ENCODE results near the gene PRB3.

PRB3 gene

DNA sequence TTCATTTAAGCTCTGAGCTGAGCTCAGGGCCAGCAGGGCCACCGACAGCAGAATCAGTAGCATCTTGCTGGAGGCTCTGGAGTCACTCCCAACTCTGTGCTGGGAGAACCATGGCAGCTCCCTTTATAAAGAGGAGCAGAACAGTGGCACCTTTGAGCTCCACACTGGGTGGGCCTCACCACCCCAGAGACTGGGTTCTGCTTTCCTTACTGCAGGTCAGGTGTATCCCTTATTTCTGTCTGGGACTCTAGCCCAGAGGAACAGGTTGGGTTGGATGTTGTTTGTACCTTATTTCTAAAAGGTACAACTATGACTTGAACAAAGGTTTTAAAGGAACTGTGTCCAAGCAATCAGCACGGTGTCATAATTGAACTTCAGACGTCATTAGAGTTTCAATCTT is at the start of gene PRB3:
PRB3 (minus strand) TSS at position 101 of the 400 bp plus-strand sequence; CDS start at position 63, 38 bp downstream.
- ATAC-seq (no peak), DNase-seq (no peak)
- H3K9me3 Mint-ChIP-seq = no peaks in the 10 kb centered on the region
- no peaks in the 10 kb centered on the region for H3K4me1 Mint-ChIP-seq
- no peak within 1 kb of the TSS for H3K27ac Mint-ChIP-seq
- H3K27me3 Mint-ChIP-seq = no peaks in the 10 kb centered on the region
- no peak within 1 kb of the TSS for H3K4me3 Mint-ChIP-seq

DNA sequence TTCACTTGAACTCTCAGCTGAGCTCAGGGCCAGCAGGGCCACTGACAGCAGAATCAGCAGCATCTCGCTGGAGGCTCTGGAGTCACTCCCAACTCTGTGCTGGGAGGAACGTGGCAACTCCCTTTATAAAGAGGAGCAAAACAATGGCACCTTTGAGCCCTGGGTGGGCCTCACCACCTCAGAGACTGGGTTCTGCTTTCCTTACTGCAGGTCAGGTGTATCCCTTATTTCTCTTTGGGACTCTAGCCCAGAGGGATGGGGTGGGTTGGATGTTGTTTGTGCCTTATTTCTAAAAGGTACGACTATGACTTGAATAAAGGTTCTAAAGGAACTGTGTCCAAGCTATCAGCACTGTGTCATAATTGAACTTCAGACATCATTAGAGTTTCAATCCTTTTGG is 40.8 kb upstream of the PRB3 start, which contains the start of gene PRB4:
PRB4 (minus strand) TSS at position 101 of the 400 bp plus-strand sequence; CDS start at position 63, 38 bp downstream.
- ATAC-seq = no peak
- DNase-seq = no peak
- Mint-ChIP-seq H3K9me3 (peaks cover 2 to 53% of the 10 kb centered on the region in 2 donors), H3K4me3 (no peak within 1 kb of the TSS), H3K27me3 (no peaks in the 10 kb centered on the region), H3K27ac (no peak within 1 kb of the TSS), H3K4me1 (no peaks in the 10 kb centered on the region)

DNA sequence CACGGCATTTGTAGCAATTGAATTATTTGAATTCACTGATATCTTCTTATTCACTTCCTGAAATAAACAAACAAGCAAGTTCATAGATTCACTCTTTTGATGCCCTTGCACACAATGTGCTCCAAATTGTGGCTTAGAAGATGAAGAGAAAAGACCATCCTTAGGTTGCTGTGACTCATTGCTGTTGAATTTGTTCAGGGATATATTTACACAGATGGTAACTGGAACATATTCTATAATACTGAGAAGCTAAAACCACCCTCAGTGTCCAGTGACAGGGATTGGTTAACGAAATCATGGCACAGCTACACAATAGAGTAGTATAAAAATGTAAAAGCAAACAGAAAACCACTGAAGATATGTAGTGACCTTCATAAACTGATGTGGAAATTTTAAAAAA is 37.6 kb upstream of the PRB3 start:
- DNase-seq = no peak
- peaks cover 0 to 42% of the 10 kb centered on the region in 2 donors for H3K9me3 Mint-ChIP-seq

GRCh38 chr12:11273449-11273848 is 3.9 kb upstream of the PRB3 start:
- ATAC-seq = no peak
- Mint-ChIP-seq H3K9me3 (no peaks in the 10 kb centered on the region), H3K27ac (no peak overlapping the region), H3K4me1 (no peaks in the 10 kb centered on the region), H3K4me3 (no peak overlapping the region), H3K27me3 (no peaks in the 10 kb centered on the region)
- no peak for DNase-seq

More for the DNA sequence above, 37.6 kb upstream of the PRB3 start:
- no peaks in the 10 kb centered on the region for H3K4me1 Mint-ChIP-seq
- no peak overlapping the region for H3K4me3 Mint-ChIP-seq
- ATAC-seq = no peak
- H3K27ac Mint-ChIP-seq = no peak overlapping the region
- H3K27me3 Mint-ChIP-seq = no peaks in the 10 kb centered on the region

DNA sequence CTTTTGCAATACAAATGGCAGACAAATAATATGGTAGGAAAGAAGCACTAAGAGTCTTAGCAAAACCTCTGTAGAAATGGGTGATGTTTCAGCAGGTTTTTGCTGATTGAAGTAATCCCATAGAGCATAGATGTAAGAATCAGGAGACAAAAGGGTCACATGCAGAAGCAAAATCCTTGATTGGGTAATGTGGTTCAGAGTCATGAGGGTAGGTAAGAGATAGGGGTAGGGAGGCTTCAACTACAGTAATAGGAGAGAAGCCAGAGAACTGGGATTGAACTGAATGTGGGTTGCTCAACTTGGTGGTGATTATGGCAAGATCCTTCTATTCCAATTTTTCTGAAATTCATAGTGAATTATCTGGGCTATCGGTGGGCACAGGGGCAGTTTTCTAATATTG is 5.0 kb downstream of the PRB3 start:
- Mint-ChIP-seq H3K9me3 (peaks cover 0 to 28% of the 10 kb centered on the region in 2 donors), H3K4me1 (no peaks in the 10 kb centered on the region), H3K27me3 (no peaks in the 10 kb centered on the region), H3K27ac (no peak overlapping the region), H3K4me3 (no peak overlapping the region)
- no peak for ATAC-seq
- DNase-seq = no peak

GRCh38 chr12:11246489-11246888 is 23.0 kb downstream of the PRB3 start:
- Mint-ChIP-seq H3K4me3 (no peak overlapping the region), H3K27me3 (no peaks in the 10 kb centered on the region), H3K9me3 (peaks cover 0 to 6% of the 10 kb centered on the region in 2 donors), H3K27ac (peak overlapping the region in 1 of 2 donors; percentile 8), H3K4me1 (no peaks in the 10 kb centered on the region)
- DNase-seq = no peak
- ATAC-seq = no peak

- Mint-ChIP-seq H3K9me3 (peaks cover 0 to 6% of the 10 kb centered on the region in 2 donors), H3K4me3 (no peak overlapping the region), H3K27me3 (no peaks in the 10 kb centered on the region), H3K4me1 (no peaks in the 10 kb centered on the region), H3K27ac (no peak overlapping the region)
- DNase-seq (no peak), ATAC-seq (no peak)
Observed at GRCh38 chr12:11242656-11243055, 26.9 kb downstream of the PRB3 start.

DNA sequence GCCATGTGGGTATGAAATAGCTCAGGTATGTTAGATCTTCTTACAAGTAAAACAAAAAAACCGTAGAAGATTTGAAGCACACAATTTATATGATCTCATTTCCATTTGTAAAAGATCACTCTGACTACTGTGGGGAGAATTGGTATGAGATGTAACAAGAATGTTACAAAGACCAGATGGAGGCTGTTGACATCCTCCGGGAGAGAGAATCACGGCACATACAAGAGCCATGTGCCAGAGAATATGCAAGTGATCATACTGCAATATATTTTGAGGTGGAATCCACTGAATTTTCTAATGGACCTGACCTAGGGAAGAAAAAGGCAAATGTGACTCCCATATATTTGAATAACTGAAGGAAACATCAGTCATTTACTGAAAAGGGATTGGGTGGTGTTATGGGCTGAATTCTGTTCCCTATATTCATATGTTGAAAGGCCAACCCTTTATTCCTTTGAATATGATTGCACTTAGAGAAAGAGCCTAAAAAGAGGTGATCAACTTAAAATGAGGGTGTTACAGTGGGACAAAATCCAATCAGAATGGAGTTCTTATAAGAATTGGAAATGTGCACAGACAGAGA is 29.1 kb downstream of the PRB3 start:
- no peaks in the 10 kb centered on the region for H3K27me3 Mint-ChIP-seq
- no peak overlapping the region for H3K4me3 Mint-ChIP-seq
- DNase-seq (no peak), ATAC-seq (no peak)
- no peak overlapping the region for H3K27ac Mint-ChIP-seq
- H3K4me1 Mint-ChIP-seq = no peaks in the 10 kb centered on the region
- peaks cover 0 to 16% of the 10 kb centered on the region in 2 donors for H3K9me3 Mint-ChIP-seq

DNA sequence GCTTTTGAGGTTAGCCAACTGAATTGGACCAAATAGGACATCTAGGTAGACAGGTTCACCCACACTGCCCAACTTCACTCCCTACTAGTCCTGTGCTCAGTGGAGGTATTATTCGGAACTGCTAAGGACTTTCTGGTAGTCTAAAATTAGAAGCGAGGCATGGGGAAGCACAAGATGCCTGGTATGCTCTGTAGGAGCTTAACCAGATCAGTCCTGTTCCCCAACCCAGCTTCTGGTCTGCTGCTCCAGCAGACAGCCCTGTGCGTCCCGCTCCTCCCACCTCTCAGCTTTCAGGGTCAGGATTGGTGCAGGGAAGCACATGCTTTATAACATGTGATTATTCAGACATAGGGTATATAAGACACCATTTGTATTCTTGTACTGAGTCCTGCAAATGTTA is 31.2 kb downstream of the PRB3 start:
- H3K4me1 Mint-ChIP-seq = no peaks in the 10 kb centered on the region
- H3K9me3 Mint-ChIP-seq = peaks cover 0 to 16% of the 10 kb centered on the region in 2 donors
- ATAC-seq (no peak), DNase-seq (no peak)
- no peak overlapping the region for H3K27ac Mint-ChIP-seq
- no peaks in the 10 kb centered on the region for H3K27me3 Mint-ChIP-seq
- no peak overlapping the region for H3K4me3 Mint-ChIP-seq

DNA sequence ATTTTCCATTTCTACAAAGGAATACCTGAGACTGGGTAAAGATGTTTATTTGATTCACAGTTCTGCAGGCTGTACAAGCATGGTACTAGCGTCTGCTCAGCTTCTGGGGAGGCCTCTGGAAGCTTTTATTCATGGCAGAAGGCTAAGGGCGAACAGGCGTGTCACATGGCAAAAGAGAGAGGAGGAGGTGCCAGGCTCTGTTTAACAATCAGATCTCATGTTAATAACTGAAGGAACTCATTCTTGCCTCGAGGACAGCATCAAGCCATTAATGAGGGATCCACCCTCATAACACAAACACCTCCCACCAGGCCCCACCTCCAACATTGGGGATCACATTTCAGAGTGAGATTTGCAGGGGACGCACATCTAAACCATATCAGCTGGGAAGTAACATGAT is 36.0 kb downstream of the PRB3 start:
- ATAC-seq (no peak), DNase-seq (no peak)
- H3K9me3 Mint-ChIP-seq = peaks cover 0 to 10% of the 10 kb centered on the region in 2 donors
- no peaks in the 10 kb centered on the region for H3K4me1 Mint-ChIP-seq
- no peaks in the 10 kb centered on the region for H3K27me3 Mint-ChIP-seq
- H3K4me3 Mint-ChIP-seq = no peak overlapping the region
- H3K27ac Mint-ChIP-seq = no peak overlapping the region

DNA sequence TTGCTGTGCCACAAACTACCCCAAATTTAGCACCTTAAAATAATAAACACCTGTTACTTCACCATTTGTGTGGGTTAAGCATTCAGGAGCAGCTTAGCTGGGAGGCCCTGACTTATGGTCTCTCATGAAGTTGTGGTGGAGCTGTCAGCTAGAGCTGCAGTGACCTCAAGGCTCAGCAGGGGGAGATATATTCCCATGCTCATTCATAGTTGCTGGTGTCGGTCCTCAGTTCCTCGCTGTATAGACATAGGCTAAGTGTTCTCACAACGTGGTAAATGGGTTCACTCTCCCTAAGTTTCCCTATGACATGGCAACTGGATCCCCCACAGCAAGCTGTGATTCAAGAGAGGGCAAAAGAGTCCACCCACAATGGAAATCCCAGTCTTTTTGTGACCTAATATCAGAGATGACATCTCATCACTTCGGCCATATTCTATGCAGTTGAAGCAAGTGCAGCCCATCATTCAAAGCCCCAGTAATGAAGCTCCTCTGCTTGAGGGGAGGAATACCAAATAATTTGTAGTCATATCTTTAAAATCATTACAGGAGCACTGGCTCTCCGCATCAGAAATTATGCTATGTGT is 41.1 kb downstream of the PRB3 start:
- Mint-ChIP-seq H3K4me1 (no peaks in the 10 kb centered on the region), H3K27ac (no peak overlapping the region), H3K27me3 (no peaks in the 10 kb centered on the region), H3K4me3 (no peak overlapping the region), H3K9me3 (no peaks in the 10 kb centered on the region)
- DNase-seq (peak; percentile 4 to 42), ATAC-seq (peak; percentile 83)

DNA sequence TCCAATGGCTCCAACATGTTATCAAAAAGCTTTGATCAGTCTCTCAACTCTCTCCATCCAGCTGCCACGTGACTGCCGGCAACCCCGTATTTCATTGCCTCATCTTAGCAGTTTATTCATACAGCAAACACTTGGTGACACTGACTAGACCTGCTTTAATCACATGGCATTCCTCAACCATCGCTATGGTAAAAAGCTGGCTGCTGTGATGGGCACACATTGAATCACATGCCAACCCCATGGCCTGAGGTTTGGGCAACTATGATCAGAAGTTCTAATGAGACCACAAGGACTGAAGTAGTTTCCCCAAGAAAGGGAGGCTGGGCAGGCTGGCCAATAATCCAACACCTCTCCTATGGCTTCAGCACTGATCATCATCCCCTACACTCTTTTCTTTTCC is 42.1 kb downstream of the PRB3 start:
- H3K4me3 Mint-ChIP-seq = no peak overlapping the region
- H3K4me1 Mint-ChIP-seq = no peaks in the 10 kb centered on the region
- DNase-seq (no peak), ATAC-seq (no peak)
- no peak overlapping the region for H3K27ac Mint-ChIP-seq
- H3K9me3 Mint-ChIP-seq = peaks cover 0 to 6% of the 10 kb centered on the region in 2 donors
- H3K27me3 Mint-ChIP-seq = no peaks in the 10 kb centered on the region
